IPS-18c (cell line): ENCODE measurements around the gene MAGEB4.

Experiments
- H3K4me3 ChIP-seq: 2 replicates; pipeline ENCODE4 v1.7.0; 2013; ENCODE audit warnings: low read depth, mild to moderate bottlenecking, low read length, moderate library complexity; ENCODE audit not compliant: insufficient read depth
- H3K9me3 ChIP-seq: one replicate; pipeline ENCODE4 v1.6.1; 2013; ENCODE audit warnings: mild to moderate bottlenecking, low read length, moderate library complexity; ENCODE audit not compliant: control insufficient read depth, insufficient read depth

Gene MAGEB4

DNA sequence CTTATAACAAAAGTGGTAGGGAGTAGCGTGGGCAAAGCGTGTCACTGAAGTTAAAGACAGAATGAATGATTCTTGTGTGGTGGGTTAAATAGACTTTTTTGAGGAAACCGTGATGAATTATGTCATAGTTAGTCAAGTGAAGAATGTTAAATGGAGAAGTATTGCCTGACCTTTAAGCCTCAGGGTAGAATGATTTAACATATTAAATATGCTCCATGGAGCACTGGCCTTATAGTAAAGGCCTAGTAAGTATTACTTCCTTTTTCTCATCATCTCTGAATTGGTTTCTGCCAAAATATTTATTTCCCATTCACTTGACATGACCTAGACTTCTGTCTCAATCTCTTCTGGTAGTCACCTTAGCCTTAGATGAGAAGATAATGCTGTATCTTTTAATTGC is 28.8 kb downstream of the MAGEB4 start:
- Histone ChIP-seq H3K4me3 (no peak overlapping the region), H3K9me3 (no peaks in the 10 kb centered on the region)

DNA sequence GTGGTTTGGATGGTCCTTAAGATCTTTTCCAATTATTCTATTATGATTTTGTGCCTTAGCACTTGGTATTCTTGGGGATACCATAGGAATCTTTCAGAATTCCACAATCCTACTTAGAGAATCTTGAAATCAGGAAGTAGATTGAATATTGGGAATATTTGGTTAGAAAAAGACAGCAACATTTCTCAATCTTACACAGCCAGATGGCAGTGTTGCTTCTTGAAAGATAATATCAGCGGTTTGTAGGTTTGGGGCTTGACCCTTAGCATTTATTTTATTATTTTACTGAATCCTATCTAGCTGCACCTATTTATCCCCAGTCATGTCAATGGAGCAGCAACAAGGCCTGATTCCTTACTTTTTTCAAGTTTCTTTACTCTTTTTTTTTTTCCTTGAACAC is 33.7 kb downstream of the MAGEB4 start:
- no peak overlapping the region for H3K4me3 ChIP-seq
- no peaks in the 10 kb centered on the region for H3K9me3 ChIP-seq

DNA sequence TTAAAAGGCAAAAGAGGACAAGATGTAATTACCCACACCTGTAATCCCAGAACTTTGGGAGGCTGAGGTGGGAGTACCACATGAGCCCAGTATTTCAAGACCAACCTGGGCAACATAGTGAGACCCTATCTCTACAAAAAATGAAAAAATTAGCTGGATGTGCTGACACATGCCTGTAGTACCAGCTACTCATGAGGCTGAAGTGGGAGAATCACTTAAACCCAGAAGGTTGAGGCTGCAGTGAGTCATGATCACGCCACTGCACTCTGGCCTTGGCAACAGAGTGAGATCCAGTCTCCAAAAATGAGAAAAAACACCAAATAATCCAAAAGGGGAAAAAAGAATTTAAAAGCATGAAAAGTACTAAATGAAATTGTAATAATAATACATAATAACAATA is 36.6 kb downstream of the MAGEB4 start:
- no peak overlapping the region for H3K4me3 ChIP-seq
- H3K9me3 ChIP-seq, result peaks cover 5% of the 10 kb centered on the region

DNA sequence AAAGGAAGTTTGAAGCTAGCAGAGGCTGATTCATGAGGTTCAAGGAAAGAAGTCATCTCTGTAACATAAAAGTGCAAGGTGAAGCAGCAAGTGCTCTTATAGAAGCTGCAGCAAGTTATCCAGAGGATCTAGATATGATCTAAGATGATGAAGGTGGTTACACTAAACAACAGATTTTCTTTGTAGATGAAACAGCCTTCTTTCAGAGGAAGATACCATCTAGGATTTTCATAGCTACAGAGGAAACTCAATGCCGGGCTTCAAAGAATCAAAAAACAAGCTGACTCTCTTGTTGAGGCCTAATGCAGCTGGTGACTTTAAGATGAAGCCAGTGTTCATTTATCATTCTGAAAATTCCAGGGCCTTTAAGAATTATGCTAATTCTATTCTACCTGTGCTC is 38.6 kb downstream of the MAGEB4 start:
- Histone ChIP-seq H3K4me3 (no peak overlapping the region), H3K9me3 (peaks cover 5% of the 10 kb centered on the region)

DNA sequence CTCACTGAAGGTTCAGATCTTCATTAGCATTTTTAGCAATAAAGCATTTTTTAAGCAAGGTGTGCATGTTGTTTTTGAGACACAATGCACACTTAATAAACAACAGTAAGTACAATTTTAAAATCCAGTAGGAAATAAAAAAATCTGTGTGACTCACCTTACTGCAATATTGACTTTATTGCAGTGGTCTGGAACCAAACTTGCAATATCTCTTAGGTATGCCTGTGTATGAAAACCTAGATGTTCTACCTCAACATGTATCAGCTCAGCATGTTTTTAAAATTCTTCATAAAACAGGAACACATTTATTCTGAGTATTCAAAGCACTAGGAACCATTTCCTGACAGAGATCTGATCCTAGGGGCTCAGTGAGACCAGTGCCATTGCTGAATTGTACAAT is 40.7 kb downstream of the MAGEB4 start:
- peaks cover 7% of the 10 kb centered on the region for H3K9me3 ChIP-seq
- H3K4me3 ChIP-seq, result no peak overlapping the region

DNA sequence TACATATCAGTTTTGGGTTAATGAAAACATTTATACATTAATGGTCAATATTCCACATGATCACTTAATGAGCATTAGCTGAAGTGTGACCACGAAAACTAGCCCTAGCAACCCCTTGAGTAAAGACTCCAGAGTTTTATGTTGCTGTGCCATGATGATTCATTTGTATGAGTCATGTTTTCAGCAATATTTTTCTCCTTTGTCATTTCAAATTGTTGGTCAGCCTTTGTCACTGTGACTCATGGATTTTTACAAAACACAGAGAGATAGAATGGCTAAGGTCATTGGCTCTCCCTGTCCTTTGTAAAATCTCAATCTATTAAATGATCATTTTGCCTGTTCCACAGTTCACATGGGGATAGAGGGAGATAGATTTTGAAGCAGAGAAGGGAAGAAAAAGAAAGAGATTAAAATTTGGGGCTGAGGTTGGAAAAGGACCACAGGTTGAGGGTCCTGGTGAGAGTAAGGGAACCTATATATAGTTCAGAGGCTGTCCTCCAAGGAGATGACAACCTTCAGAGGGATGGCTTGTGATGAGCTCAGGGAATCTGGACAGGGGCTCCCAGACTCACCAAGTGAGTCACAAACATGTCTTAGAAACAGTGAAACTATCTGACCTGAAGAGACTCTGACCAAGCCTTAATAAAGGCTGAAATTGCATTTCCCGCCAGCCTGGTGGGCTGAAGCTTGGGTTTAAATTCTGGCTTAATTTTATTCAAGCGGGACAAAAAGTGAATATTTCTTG is 41.8 kb downstream of the MAGEB4 start:
- no peak overlapping the region for H3K4me3 ChIP-seq
- H3K9me3 ChIP-seq, result peaks cover 7% of the 10 kb centered on the region
